H9 (cell line): ENCODE data around the gene SNCB. TPM values are rescaled to one million over a fixed set of nuclear protein-coding genes. Genes with fewer than 3 reads are reported as not detected.

Source experiments
- DNase-seq: peaks from one replicate; pipeline ENCODE4 v3.0.0-alpha.2; 2017
- H2AFZ ChIP-seq: one replicate; pipeline ENCODE4 v1.6.1; 2013; ENCODE audit warnings: mild to moderate bottlenecking, low read length, control low read depth, moderate library complexity
- H2AK5ac ChIP-seq: 2 replicates; pipeline ENCODE4 v1.6.1; 2013; ENCODE audit warnings: low read length, control low read depth, mixed read lengths; ENCODE audit not compliant: insufficient read length
- H2BK120ac ChIP-seq: one replicate; pipeline ENCODE4 v1.6.1; 2013; ENCODE audit warnings: low read depth, mild to moderate bottlenecking, low read length, control low read depth, inconsistent platforms; ENCODE audit not compliant: poor library complexity, severe bottlenecking
- H2BK12ac ChIP-seq: 2 replicates; pipeline ENCODE4 v1.6.1; 2013; ENCODE audit warnings: low read length, control low read depth, mixed read lengths, low read depth; ENCODE audit not compliant: insufficient read length
- H2BK15ac ChIP-seq: 2 replicates; pipeline ENCODE4 v1.6.1; 2013; ENCODE audit warnings: low read depth, low read length, control low read depth
- H2BK20ac ChIP-seq: one replicate; pipeline ENCODE4 v1.6.1; 2013; ENCODE audit warnings: low read depth, mild to moderate bottlenecking, low read length, control low read depth, inconsistent platforms; ENCODE audit not compliant: poor library complexity, severe bottlenecking
- H2BK5ac ChIP-seq: 2 replicates; pipeline ENCODE4 v1.6.1; 2013; ENCODE audit warnings: low read length, control low read depth, mixed read lengths; ENCODE audit not compliant: insufficient read length
- H3K14ac ChIP-seq: 2 replicates; pipeline ENCODE4 v1.6.1; 2013; ENCODE audit warnings: low read length, control low read depth; ENCODE audit not compliant: insufficient read depth
- H3K18ac ChIP-seq: 2 replicates; pipeline ENCODE4 v1.6.1; 2013; ENCODE audit warnings: low read depth, mild to moderate bottlenecking, mixed read lengths, low read length, control low read depth; ENCODE audit not compliant: insufficient read length
- H3K23ac ChIP-seq: 2 replicates; pipeline ENCODE4 v1.6.1; 2013; ENCODE audit warnings: low read length, control low read depth, mixed read lengths, low read depth; ENCODE audit not compliant: insufficient read length
- H3K23me2 ChIP-seq: 2 replicates; pipeline ENCODE4 v1.6.1; 2013; ENCODE audit warnings: low read depth, mild to moderate bottlenecking, mixed read lengths, low read length, control low read depth; ENCODE audit not compliant: insufficient read length, poor library complexity, severe bottlenecking
- H3K27ac ChIP-seq: 2 replicates; pipeline ENCODE4 v1.5.1; 2013; ENCODE audit warnings: low read length, control low read depth, mixed read lengths, low read depth; ENCODE audit not compliant: insufficient read length
- H3K27me3 ChIP-seq: 2 replicates; pipeline ENCODE4 v1.6.1; 2013; ENCODE audit warnings: low read length, control low read depth, inconsistent platforms; ENCODE audit not compliant: insufficient read depth
- H3K4ac ChIP-seq: 2 replicates; pipeline ENCODE4 v1.6.1; 2013; ENCODE audit warnings: low read depth, mild to moderate bottlenecking, control low read depth, inconsistent platforms, low read length, moderate library complexity
- H3K4me1 ChIP-seq: 2 replicates; pipeline ENCODE4 v1.6.1; 2013; ENCODE audit warnings: low read length, control low read depth, inconsistent platforms; ENCODE audit not compliant: insufficient read depth
- H3K4me2 ChIP-seq: 2 replicates; pipeline ENCODE4 v1.6.1; 2013; ENCODE audit warnings: low read length, control low read depth, mixed read lengths; ENCODE audit not compliant: insufficient read length, insufficient read depth
- H3K56ac ChIP-seq: 2 replicates; pipeline ENCODE4 v1.6.1; 2013; ENCODE audit warnings: low read depth, mild to moderate bottlenecking, mixed read lengths, low read length, control low read depth; ENCODE audit not compliant: insufficient read length
- H3K79me1 ChIP-seq: 2 replicates; pipeline ENCODE4 v1.6.1; 2013; ENCODE audit warnings: low read depth, mild to moderate bottlenecking, moderate library complexity, low read length, control low read depth, inconsistent platforms; ENCODE audit not compliant: insufficient read depth, poor library complexity, severe bottlenecking
- H3K79me2 ChIP-seq: 2 replicates; pipeline ENCODE4 v1.6.1; 2013; ENCODE audit warnings: low read length, control low read depth, inconsistent platforms; ENCODE audit not compliant: insufficient read depth
- H3K9ac ChIP-seq: 2 replicates; pipeline ENCODE4 v1.6.1; 2013; ENCODE audit warnings: low read length, control low read depth, mixed read lengths; ENCODE audit not compliant: insufficient read length; ENCODE audit errors: extremely low read depth
- H3K9me3 ChIP-seq: one replicate; pipeline ENCODE4 v1.6.1; 2013; ENCODE audit warnings: low read depth, low read length, inconsistent platforms; ENCODE audit not compliant: control insufficient read depth
- H3T11ph ChIP-seq: one replicate; pipeline ENCODE4 v1.6.1; 2013; ENCODE audit warnings: mild to moderate bottlenecking, low read length, control low read depth, inconsistent platforms
- H4K20me1 ChIP-seq: one replicate; pipeline ENCODE4 v1.6.1; 2013; ENCODE audit not compliant: control insufficient read depth, insufficient read length, insufficient read depth
- H4K5ac ChIP-seq: 2 replicates; pipeline ENCODE4 v1.6.1; 2013; ENCODE audit warnings: low read depth, mild to moderate bottlenecking, mixed read lengths, low read length, control low read depth; ENCODE audit not compliant: insufficient read length
- H4K8ac ChIP-seq: replicated peaks from 2 replicates; pipeline ENCODE4 v1.6.1; 2013; ENCODE audit warnings: low read length, control low read depth, mixed read lengths, low read depth; ENCODE audit not compliant: insufficient read length
- H4K91ac ChIP-seq: 2 replicates; pipeline ENCODE4 v1.6.1; 2013; ENCODE audit warnings: low read depth, mild to moderate bottlenecking, moderate library complexity, mixed read lengths, low read length, control low read depth; ENCODE audit not compliant: insufficient read length
- H3K27ac Mint-ChIP-seq, 3 experiments: 2 replicates in 2 of 3; 3 replicates in 1 of 3; pipeline ENCODE4 v1.8.0; 2020 to 2021; ENCODE audit warnings: mixed read lengths in 3 of 3, mild to moderate bottlenecking in 1 of 3, moderate library complexity in 1 of 3
- H3K27me3 Mint-ChIP-seq: 2 replicates; pipeline ENCODE4 v1.8.0; 2021; ENCODE audit warnings: low read depth, mild to moderate bottlenecking, moderate library complexity, mixed read lengths
- H3K36me3 Mint-ChIP-seq, 3 experiments: 2 replicates in 2 of 3; 3 replicates in 1 of 3; pipeline ENCODE4 v1.8.0; 2020 to 2021; ENCODE audit warnings: low read depth in 3 of 3, mixed read lengths in 3 of 3; ENCODE audit not compliant: insufficient read depth in 1 of 3
- H3K4me1 Mint-ChIP-seq, 2 experiments: 2 replicates each; pipeline ENCODE4 v1.8.0; 2020; ENCODE audit warnings: mixed read lengths in 2 of 2
- H3K4me3 Mint-ChIP-seq, 2 experiments: 2 replicates in 1 of 2; 3 replicates in 1 of 2; pipeline ENCODE4 v1.8.0; 2020 to 2021; ENCODE audit warnings: mild to moderate bottlenecking in 2 of 2, mixed read lengths in 2 of 2, moderate library complexity in 1 of 2
- H3K9me3 Mint-ChIP-seq, 2 experiments: 2 replicates in 1 of 2; 3 replicates in 1 of 2; pipeline ENCODE4 v1.8.0; 2020; ENCODE audit warnings: mild to moderate bottlenecking in 2 of 2, mixed read lengths in 2 of 2, moderate library complexity in 1 of 2
- WGBS: extraction: QIAGEN DNeasy Blood & Tissue Kit; methylation state at CpG from one replicate; pipeline ENCODE4 v1.1.7; 2013; ENCODE audit warnings: missing lambda C conversion rate, low lambda C conversion rate, mixed read lengths; ENCODE audit not compliant: insufficient read length; ENCODE audit errors: extremely low coverage; 5-methylcytosine and 5-hydroxymethylcytosine counted together
- total RNA-seq: library from RNA; stranded (reverse); gene quantifications from 2 replicates; pipeline ENCODE4 v1.2.1, GENCODE V29; 2021
- TF ChIP-seq, protein P1 (sequence below): fragments of 200-600 bp; sonication (generic); conservative IDR thresholded peaks from 3 replicates; pipeline ENCODE4 v1.8.0; 2021; ENCODE audit warnings: antibody characterized with exemption, mild to moderate bottlenecking

Gene SNCB
- total RNA-seq, 1 experiment from 2014 or later, result 3.5 TPM

DNA sequence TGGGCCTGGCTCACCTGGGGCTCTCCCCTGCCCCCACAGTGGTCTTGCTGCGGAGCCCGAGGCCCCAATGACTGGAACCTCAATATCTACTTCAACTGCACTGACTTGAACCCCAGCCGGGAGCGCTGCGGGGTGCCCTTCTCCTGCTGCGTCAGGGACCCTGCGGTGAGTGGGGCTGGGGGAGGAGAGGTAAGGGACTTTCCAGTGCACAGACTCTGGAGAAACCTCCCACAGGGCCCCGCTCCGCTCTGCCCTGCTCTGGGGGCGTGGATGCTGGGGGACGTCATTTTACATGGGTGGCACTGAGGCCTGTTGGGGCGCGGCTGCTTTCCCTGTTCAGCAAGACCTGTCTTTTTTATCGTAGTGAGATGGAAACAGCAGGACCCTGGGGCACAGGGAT lies 24.5 kb upstream of the SNCB start:
- H3K79me2 ChIP-seq, result no peaks in the 10 kb centered on the region; the same call in 1 of the 2 replicates
- no CpG with 5 or more reads among the region's 14 CpGs for WGBS
- H3K4me1 ChIP-seq, result peaks cover 1% of the 10 kb centered on the region; the same call in 1 of the 2 replicates
- no peak overlapping the region for H3K9ac ChIP-seq
- Mint-ChIP-seq H3K9me3 (no peaks in the 10 kb centered on the region), H3K4me3 (no peak overlapping the region), H3K27me3 (no peaks in the 10 kb centered on the region; the same call in 1 of the 2 replicates), H3K36me3 (peaks cover 5 to 36% (median 24%) of the 10 kb centered on the region in 3 experiments; a peak in 6 of 7 replicates), H3K27ac (no peak overlapping the region), H3K4me1 (peaks cover 20 to 26% of the 10 kb centered on the region in 2 experiments)
- DNase-seq, result no peak
- H3K4me2 ChIP-seq, result no peak overlapping the region
- no peak overlapping the region for H2BK5ac ChIP-seq
- no peak overlapping the region for H2BK20ac ChIP-seq
- H3K4ac ChIP-seq, result no peak overlapping the region
- H2AK5ac ChIP-seq, result no peak overlapping the region
- no peak overlapping the region for H2BK12ac ChIP-seq
- H2BK120ac ChIP-seq, result no peak overlapping the region
- H4K91ac ChIP-seq, result no peak overlapping the region
- no peaks in the 10 kb centered on the region for H3K27me3 ChIP-seq
- TF ChIP-seq, protein P1, sequence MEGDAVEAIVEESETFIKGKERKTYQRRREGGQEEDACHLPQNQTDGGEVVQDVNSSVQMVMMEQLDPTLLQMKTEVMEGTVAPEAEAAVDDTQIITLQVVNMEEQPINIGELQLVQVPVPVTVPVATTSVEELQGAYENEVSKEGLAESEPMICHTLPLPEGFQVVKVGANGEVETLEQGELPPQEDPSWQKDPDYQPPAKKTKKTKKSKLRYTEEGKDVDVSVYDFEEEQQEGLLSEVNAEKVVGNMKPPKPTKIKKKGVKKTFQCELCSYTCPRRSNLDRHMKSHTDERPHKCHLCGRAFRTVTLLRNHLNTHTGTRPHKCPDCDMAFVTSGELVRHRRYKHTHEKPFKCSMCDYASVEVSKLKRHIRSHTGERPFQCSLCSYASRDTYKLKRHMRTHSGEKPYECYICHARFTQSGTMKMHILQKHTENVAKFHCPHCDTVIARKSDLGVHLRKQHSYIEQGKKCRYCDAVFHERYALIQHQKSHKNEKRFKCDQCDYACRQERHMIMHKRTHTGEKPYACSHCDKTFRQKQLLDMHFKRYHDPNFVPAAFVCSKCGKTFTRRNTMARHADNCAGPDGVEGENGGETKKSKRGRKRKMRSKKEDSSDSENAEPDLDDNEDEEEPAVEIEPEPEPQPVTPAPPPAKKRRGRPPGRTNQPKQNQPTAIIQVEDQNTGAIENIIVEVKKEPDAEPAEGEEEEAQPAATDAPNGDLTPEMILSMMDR, result no peak
- H3K27ac ChIP-seq, result no peak overlapping the region
- H3K56ac ChIP-seq, result no peak overlapping the region
- H4K5ac ChIP-seq, result no peak overlapping the region
- no peaks in the 10 kb centered on the region for H4K20me1 ChIP-seq
- H3T11ph ChIP-seq, result no peak overlapping the region
- H3K79me1 ChIP-seq, result peaks cover 8% of the 10 kb centered on the region
- no peak overlapping the region for H4K8ac ChIP-seq
- no peak overlapping the region for H3K23ac ChIP-seq
- no peak overlapping the region for H3K14ac ChIP-seq
- no peak overlapping the region for H2AFZ ChIP-seq
- H3K9me3 ChIP-seq, result no peaks in the 10 kb centered on the region
- H3K18ac ChIP-seq, result no peak overlapping the region
- no peak overlapping the region for H2BK15ac ChIP-seq
- H3K23me2 ChIP-seq, result no peaks in the 10 kb centered on the region
